Measurements from ENCODE around the gene IQCC. TPM values are rescaled to one million over a fixed set of nuclear protein-coding genes. Genes with fewer than 3 reads are reported as not detected.

The IQCC gene
- polyA plus RNA-seq, 3 donors, result 0.18 to 0.31 (median 0.28) TPM

DNA sequence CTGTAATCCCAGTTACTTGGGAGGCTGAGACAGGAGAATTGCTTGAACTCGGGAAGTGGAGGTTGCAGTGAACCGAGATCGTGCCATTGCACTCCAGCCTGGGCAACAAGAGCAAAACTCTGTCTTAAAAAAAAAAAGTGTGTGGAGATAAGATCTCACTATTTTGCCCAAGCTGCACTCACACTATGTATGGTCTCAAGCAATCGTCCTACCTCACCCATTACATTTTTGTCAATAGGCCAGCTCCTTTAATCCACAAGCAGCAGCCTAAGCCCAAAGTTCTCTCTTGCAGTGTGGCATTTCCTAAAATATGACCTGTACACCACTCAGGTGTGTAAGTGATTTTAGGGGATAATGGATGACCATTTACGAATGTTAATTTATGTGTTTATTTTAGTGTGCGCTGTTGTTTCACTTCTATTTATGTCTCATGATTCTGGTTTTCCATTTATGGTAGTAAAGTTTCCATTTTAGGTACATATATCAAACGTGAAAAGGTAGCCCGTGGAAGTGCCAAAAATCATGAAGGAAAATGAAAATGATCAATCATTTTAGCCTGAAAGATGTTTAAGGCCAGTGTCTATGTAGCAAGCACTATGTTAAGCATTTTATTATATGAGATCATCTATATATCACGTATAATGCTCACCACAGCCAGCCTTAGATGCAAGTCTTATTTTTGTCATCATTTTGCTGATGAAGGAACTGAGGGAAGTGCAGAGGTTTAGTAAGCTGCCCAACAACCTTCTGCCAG lies 51.2 kb downstream of the IQCC start:
- Histone ChIP-seq H2AFZ (ENCODE audit: insufficient read depth, low read depth, low read length, poor library complexity, severe bottlenecking) (no peak overlapping the region), H3K4me1 (ENCODE audit: control insufficient read depth in 1 of 2, insufficient read depth in 2 of 2, low read length in 2 of 2) (peaks cover 6 to 9% of the 10 kb centered on the region in 2 donors), H3K9ac (ENCODE audit: insufficient read depth, low read length, poor library complexity, severe bottlenecking) (no peak overlapping the region), H3K9me3 (replicated peaks in 1 of 2; ENCODE audit: control insufficient read depth in 1 of 2, insufficient read depth in 1 of 2, low read length in 2 of 2) (no peaks in the 10 kb centered on the region), H4K20me1 (ENCODE audit: insufficient read depth, low read length) (no peaks in the 10 kb centered on the region), H3K27ac (ENCODE audit: low read depth in 1 of 2, low read length in 2 of 2) (no peak overlapping the region), H3K27me3 (ENCODE audit: control insufficient read depth in 2 of 2, insufficient read depth in 2 of 2, low read length in 2 of 2) (no peaks in the 10 kb centered on the region), H3K36me3 (replicated peaks in 1 of 2; ENCODE audit: control insufficient read depth in 1 of 2, insufficient read depth in 2 of 2, low read length in 2 of 2) (no peaks in the 10 kb centered on the region), H3K4me2 (replicated peaks; ENCODE audit: extremely low read depth, low read length, poor library complexity, severe bottlenecking) (no peak overlapping the region), H3K79me2 (ENCODE audit: insufficient read depth, low read length) (no peaks in the 10 kb centered on the region), H3K4me3 (replicated peaks in 1 of 3; ENCODE audit: low read depth in 2 of 3, low read length in 3 of 3) (no peak overlapping the region)
- intact Hi-C loops (cut with micrococcal nuclease), result no loop called here
- TF ChIP-seq, protein P1, sequence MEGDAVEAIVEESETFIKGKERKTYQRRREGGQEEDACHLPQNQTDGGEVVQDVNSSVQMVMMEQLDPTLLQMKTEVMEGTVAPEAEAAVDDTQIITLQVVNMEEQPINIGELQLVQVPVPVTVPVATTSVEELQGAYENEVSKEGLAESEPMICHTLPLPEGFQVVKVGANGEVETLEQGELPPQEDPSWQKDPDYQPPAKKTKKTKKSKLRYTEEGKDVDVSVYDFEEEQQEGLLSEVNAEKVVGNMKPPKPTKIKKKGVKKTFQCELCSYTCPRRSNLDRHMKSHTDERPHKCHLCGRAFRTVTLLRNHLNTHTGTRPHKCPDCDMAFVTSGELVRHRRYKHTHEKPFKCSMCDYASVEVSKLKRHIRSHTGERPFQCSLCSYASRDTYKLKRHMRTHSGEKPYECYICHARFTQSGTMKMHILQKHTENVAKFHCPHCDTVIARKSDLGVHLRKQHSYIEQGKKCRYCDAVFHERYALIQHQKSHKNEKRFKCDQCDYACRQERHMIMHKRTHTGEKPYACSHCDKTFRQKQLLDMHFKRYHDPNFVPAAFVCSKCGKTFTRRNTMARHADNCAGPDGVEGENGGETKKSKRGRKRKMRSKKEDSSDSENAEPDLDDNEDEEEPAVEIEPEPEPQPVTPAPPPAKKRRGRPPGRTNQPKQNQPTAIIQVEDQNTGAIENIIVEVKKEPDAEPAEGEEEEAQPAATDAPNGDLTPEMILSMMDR (IDR thresholded peaks at IDR 0.05), result no peak
- WGBS (ENCODE audit: insufficient coverage), result 80% methylated on average over 1 of the region's 9 CpGs
- H3K27ac Mint-ChIP-seq, result no peak overlapping the region
- no peaks in the 10 kb centered on the region for H3K9me3 Mint-ChIP-seq
- H3K4me1 Mint-ChIP-seq, result peaks cover 9% of the 10 kb centered on the region
- H3K36me3 Mint-ChIP-seq, result no peaks in the 10 kb centered on the region
- DNase-seq, result no peak
- no peak overlapping the region for H3K4me3 Mint-ChIP-seq
- H3K27me3 Mint-ChIP-seq (ENCODE audit: low read depth in 3 of 3), result peaks cover 0 to 9% (median 2%) of the 10 kb centered on the region in 3 donors

DNA sequence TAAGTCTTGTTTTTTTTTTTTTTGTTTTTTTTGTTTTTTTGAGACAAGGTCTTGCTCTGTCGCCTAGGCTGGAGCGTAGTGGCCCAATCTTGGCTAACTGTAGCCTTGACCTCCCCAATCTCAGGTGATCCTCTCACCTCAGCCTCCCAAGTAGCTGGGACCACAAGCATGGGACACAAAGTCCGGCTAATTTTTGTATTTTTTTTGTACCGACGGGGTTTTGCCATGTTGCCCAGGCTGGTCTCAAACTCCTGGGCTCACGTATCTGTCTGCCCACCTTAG lies 51.7 kb downstream of the IQCC start:
- H3K9me3 Mint-ChIP-seq, result no peaks in the 10 kb centered on the region
- no peak overlapping the region for H3K4me3 Mint-ChIP-seq
- Histone ChIP-seq H3K4me2 (replicated peaks; ENCODE audit: extremely low read depth, low read length, poor library complexity, severe bottlenecking) (no peak overlapping the region), H3K9ac (ENCODE audit: insufficient read depth, low read length, poor library complexity, severe bottlenecking) (no peak overlapping the region), H3K27me3 (ENCODE audit: control insufficient read depth in 2 of 2, insufficient read depth in 2 of 2, low read length in 2 of 2) (no peaks in the 10 kb centered on the region), H4K20me1 (ENCODE audit: insufficient read depth, low read length) (no peaks in the 10 kb centered on the region), H3K4me3 (replicated peaks in 1 of 3; ENCODE audit: low read depth in 2 of 3, low read length in 3 of 3) (no peak overlapping the region), H3K36me3 (replicated peaks in 1 of 2; ENCODE audit: control insufficient read depth in 1 of 2, insufficient read depth in 2 of 2, low read length in 2 of 2) (no peaks in the 10 kb centered on the region), H3K79me2 (ENCODE audit: insufficient read depth, low read length) (no peaks in the 10 kb centered on the region), H3K4me1 (ENCODE audit: control insufficient read depth in 1 of 2, insufficient read depth in 2 of 2, low read length in 2 of 2) (peaks cover under 1 to 4% of the 10 kb centered on the region in 2 donors), H3K9me3 (replicated peaks in 1 of 2; ENCODE audit: control insufficient read depth in 1 of 2, insufficient read depth in 1 of 2, low read length in 2 of 2) (no peaks in the 10 kb centered on the region), H2AFZ (ENCODE audit: insufficient read depth, low read depth, low read length, poor library complexity, severe bottlenecking) (no peak overlapping the region), H3K27ac (ENCODE audit: low read depth in 1 of 2, low read length in 2 of 2) (no peak overlapping the region)
- 98% methylated on average over 4 of the region's 6 CpGs for WGBS (ENCODE audit: insufficient coverage)
- TF ChIP-seq, protein P1 (IDR thresholded peaks at IDR 0.05), result no peak
- H3K27me3 Mint-ChIP-seq (ENCODE audit: low read depth in 3 of 3), result peaks cover 0 to 9% (median 2%) of the 10 kb centered on the region in 3 donors
- no peaks in the 10 kb centered on the region for H3K36me3 Mint-ChIP-seq
- intact Hi-C loops (cut with micrococcal nuclease), result no loop called here
- H3K27ac Mint-ChIP-seq, result no peak overlapping the region
- peaks cover 3% of the 10 kb centered on the region for H3K4me1 Mint-ChIP-seq
- no peak for DNase-seq

Other genes starting within 250 kb of the IQCC start
- 10 to 100 TPM; 40.7 to 65.6 (median 51.6) TPM for gene KHDRBS1, start 191.8 kb upstream of the IQCC start, polyA plus RNA-seq
- gene TMEM39B, start 132.7 kb upstream of the IQCC start, polyA plus RNA-seq, result 10 to 100 TPM in 1 of 3 donors, 1 to 10 TPM in 2; 3.3 to 30.6 (median 3.4) TPM
- gene KPNA6, start 97.6 kb upstream of the IQCC start, polyA plus RNA-seq, result 10 to 100 TPM; 11.0 to 26.7 (median 20.2) TPM
- 10 to 100 TPM; 12.3 to 15.3 (median 14.4) TPM for gene TXLNA, start 26.0 kb upstream of the IQCC start, polyA plus RNA-seq
- 1 to 10 TPM; 2.5 to 5.6 (median 3.7) TPM for gene CCDC28B, start 5.1 kb upstream of the IQCC start, polyA plus RNA-seq
- not detected for gene DCDC2B, start 3.4 kb downstream of the IQCC start, polyA plus RNA-seq
- gene TMEM234, start 16.7 kb downstream of the IQCC start, polyA plus RNA-seq, result 10 to 100 TPM; 12.8 to 22.0 (median 14.5) TPM
- gene EIF3I, start 16.7 kb downstream of the IQCC start, polyA plus RNA-seq, result 100 to 1,000 TPM; 126 to 162 (median 151) TPM
- not detected for gene FAM167B, start 41.6 kb downstream of the IQCC start, polyA plus RNA-seq
- 1 to 10 TPM in 2 of 3 donors, under 1 TPM in 1; 0.15 to 2.2 (median 1.7) TPM for gene LCK, start 45.6 kb downstream of the IQCC start, polyA plus RNA-seq
- gene HDAC1, start 86.4 kb downstream of the IQCC start, polyA plus RNA-seq, result 10 to 100 TPM; 73.8 to 95.0 (median 88.7) TPM
- 100 to 1,000 TPM in 1 of 3 donors, 10 to 100 TPM in 2; 13.9 to 150 (median 40.3) TPM for gene MARCKSL1, start 130.6 kb downstream of the IQCC start, polyA plus RNA-seq
- 10 to 100 TPM in 1 of 3 donors, not detected in 2; 19.9 TPM for gene FAM229A, start 156.8 kb downstream of the IQCC start, polyA plus RNA-seq
- 1 to 10 TPM in 1 of 3 donors, under 1 TPM in 2; 0.35 to 1.1 (median 0.65) TPM for gene TSSK3, start 156.9 kb downstream of the IQCC start, polyA plus RNA-seq
- gene BSDC1, start 188.8 kb downstream of the IQCC start, polyA plus RNA-seq, result 10 to 100 TPM; 19.0 to 42.4 (median 23.7) TPM